Measurements from ENCODE around the gene NEURL3.
A peak's percentile ranks its signal among the peaks of the same experiment; 100 is the strongest.

The NEURL3 gene

DNA sequence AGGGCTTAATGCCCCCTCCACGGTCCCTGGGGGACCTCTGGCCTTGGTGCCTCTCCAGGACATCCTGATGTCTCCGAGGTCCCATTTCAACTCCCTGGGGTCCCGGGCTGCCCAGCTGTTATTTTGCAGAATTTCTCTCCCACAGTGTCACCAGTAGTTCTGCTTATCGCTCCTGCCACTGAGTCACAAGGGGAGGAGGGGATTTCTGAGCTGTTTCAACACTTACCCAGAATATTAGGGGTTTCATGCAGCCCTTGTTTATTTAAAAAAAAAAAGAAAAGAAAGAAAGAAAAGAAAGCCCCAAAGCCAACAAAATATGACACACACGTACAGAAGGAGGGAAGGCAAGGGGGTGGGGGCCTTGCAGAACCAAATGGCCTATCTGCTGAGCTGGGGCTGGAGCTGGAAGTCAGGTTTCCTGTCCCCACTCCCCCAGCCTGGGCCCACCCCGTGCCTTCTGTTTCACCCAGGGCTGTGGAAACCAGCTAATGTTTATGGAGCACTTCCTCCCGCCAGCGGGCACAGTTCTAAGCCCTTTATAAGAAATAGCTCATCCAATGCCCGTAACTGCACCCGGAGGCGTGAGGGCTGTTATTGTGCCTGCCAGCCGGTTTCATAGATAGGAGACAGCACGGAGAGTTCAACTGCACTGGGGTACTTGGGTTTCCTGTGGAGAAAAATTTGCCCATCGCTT lies 23.0 kb upstream of the NEURL3 start:
- peak overlapping the region; percentile 13 for H3K4me3 ChIP-seq (ENCODE audit: low read depth, low read length)

DNA sequence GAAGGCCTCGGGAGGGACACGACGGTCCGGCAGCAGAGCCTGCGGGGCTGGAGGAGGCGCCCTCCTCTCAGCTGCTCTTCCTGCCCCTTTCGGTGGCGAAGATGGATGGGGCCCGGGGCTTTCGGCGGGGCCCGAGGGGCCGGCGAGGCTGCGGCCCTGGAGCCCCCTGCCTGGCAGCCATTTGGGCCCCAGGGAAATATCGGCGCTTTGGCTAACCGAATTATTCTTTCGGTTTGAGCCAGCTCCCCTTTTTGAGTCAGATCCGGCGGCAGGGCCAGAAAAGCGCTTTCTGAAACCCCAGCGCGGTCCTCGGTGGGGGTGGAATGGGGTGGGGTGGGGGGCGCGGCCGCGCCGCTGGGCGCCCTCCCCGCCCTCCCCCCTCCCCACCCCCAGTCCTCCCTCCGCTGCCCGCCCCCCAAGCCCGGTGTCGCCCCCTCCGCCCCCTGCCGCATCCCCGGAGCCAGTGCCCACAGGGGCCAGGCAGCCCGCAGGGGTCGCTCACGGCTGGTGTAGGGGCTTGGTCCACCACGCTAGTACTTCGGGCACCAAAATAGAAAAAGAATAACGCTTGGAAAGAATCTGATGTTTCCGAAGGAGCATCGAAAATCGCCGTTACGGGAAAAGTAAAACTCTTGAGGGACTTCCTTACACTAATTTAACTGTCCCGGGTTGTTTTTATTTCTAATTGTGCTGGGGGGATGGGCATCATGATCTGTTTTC lies 22.3 kb upstream of the NEURL3 start:
- H3K4me3 ChIP-seq (ENCODE audit: low read depth, low read length), result peak overlapping the region; percentile 13

DNA sequence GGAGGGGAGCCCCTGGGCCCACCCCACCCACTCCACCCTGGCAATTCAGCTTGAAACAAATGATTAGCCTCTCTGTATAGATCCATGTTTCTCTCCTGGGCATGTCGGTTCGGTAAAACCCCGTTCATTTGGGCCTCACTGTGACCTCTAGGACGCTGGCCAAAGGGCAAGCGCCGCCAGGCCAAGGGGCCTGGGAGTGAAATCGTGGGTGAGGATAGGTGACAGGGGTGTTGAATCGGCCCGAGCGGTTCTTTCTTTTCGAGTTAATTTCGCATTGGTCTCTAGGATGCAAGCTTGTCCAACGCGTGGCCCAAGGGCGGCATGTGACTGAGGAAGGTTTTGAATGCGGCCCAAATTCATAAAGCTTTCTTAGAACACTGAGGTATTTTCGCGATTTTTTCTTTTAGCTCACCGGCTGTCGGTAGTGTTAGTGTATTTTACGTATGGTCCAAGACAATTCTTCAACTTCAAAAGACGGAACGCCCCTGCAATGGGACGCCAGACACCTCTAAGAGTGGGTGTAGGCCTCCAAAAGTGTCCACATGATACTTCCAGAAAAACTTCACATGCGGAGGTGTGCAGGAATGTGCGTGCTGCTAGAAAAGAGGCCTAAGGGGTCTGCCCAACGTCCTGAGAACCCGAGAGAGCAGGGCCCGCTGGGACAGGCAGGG lies 21.6 kb upstream of the NEURL3 start:
- peak overlapping the region; percentile 8 for H3K4me3 ChIP-seq (ENCODE audit: low read depth, low read length)

DNA sequence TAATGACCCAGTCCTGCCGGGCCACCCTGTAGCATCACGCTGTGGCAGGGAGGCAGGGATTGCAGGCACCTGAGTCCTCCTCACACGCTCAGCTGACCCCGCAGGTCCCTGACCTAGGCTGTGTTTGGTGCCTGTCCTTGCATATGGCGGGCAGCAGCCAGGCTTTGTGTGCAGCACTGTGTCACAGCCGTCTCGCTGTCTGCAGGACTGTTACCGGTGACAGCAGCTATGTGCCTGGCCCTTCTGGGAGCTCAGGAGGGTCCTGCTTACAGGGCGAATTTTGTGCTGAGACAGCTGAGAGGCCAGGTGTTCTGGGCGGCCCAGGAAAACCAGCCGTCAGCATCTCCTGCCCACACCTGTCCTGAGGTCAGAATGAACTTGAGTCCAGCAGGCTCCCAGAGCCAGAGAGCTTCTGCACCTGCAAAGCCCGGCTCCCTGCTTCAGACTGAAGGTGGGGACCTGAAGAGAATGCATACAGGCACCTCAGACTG lies 21.0 kb upstream of the NEURL3 start:
- no peak overlapping the region for H3K4me3 ChIP-seq (ENCODE audit: low read depth, low read length)

DNA sequence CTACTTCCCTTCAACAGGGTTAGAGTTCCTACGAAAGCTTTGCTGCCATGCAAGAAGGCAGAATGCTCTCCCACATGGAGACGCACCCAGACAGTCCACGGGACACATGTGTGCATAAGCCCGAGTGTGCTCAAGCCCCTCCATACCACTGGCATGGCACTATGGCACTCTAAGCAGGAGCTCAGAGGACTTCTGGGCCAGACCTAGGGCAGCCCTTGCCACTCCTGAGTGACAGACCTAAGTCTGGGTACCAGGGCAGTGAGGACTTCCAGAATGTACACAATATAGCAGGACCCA lies 20.0 kb upstream of the NEURL3 start:
- H3K4me3 ChIP-seq (ENCODE audit: low read depth, low read length), result no peak overlapping the region

DNA sequence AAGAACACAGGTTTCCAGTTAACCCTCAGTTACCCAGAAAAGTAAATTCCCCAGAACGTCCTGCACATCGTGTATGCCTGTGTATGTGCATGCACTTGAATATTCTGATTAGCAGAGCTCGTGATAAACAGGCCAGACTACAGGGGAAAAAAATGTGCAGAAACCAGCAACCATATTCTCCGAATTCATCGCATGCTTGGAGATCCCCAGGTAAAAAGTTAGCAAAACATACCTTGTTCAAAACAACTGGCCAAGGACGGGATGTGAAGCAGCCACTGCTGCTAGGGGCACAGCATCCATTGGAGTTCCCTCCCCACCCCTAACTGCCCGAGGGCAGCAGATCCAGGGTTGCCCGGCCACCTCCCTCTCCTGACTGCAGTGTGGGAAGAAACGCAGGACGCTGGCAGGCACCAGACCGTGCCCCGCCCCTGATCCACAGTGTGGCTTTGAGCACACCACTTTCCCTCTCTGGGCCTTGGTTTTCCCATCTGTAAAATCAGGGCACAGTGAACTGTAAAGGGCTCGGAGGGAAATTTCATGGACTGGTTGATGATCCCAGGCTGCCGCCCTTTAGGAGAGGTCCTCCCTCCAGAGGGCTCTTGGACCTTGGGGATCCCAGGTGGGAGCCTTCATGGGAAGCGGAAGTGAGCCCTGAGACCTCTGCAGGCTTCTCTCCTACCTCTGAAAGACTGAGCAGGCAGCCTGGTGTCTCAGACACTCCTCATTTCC lies 19.5 kb upstream of the NEURL3 start:
- no peak overlapping the region for H3K4me3 ChIP-seq (ENCODE audit: low read depth, low read length)

DNA sequence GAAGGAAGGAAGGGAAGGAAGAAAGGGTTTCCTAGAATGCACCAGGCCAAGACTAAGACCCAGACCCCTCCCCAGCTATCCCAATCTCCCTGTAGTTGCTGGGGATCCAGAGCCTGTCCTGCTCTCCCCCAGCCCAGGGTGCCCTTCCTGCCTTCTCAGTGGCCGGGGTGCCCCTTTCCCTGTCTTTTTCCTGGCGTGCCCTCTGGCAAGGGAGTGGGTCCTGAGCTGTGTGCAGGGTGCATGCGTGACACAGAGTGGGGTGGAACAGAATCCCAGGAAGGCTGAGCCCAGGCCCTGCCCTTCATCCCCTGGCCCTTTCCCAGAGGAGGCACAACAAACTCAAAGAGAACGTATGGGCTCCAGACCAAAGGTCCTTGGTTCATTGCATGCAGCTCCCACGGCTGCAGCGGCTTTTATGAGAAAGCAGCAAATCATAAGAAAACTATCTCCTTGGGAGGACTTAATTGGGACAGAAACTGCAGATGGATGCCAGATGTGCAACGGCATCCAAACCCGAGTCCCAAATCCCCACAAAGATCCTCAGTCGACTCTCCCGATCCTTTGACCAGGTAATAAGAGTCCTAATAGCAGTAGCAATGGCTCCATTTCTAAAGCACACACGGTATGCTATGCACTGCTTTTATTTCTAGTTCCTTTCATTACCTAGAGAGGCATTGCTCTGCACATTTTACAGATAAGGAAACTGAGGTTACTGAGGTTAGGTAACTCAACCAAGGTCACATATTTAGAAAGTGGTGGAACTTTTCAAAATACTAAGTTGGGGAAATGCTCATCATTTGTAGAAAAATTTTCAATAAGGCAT lies 18.7 kb upstream of the NEURL3 start:
- H3K4me3 ChIP-seq (ENCODE audit: low read depth, low read length), result no peak overlapping the region

DNA sequence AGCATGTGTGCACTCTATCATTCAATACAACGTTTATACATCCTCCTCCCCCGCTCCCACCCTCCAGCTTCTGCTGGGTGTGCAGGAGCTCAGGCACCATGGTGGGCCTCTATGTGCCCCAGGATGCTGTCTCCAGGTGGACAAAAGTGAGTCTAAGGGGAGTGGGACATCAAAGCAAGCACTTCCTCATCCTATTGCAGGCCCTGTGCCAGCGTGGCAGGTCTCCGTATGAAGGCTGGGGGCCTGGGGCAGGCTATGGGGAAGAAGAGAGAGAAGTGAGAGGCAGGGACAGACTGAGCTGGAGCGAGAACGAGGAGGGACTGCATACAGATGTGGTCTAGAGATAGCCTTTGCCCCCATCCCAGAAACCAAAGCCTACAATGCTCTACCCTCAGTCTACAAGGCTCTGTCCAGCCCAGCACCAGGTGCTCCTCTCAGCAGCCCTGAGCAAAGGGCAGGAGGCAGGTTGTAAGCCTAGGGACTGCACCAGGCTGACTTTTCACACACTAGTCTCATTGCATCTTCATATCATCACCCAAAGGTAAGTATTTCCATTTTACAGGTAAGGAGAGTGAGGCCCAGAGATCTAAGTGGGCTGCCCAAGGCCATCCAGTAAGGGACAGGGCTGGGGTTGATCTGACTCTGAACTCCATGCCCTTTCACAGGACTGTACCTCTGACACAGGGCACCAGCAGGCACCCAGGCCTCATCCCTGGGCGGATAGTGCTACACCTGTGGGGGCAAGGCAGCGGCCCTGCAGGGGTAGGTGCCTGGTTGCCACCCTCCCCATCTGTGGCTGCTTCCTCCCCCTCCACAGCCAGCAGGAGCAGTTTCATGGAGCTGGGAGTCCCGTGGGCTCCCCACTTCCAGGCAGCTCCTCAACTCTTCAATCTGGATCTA lies 17.4 kb upstream of the NEURL3 start:
- H3K4me3 ChIP-seq (ENCODE audit: low read depth, low read length), result no peak overlapping the region

DNA sequence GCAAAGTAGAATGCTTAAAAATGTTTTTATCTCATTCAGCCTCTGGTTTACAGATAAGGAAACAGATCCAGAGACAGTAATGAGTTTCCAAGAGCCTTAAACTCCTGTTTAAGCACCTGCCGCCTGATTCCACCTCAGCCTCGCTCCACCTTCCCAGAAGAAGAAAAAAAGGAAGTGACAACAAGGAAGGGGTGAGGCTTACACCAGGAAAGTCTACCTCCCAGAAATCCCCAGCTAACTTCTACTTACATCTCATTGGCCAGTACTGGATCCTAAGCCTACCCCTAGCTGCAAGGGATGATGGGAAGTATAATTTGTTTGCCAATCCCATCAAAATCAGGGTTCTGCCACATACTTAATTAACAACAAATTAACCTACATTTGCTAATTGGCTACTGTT lies 16.1 kb upstream of the NEURL3 start:
- H3K4me3 ChIP-seq (ENCODE audit: low read depth, low read length), result no peak overlapping the region

DNA sequence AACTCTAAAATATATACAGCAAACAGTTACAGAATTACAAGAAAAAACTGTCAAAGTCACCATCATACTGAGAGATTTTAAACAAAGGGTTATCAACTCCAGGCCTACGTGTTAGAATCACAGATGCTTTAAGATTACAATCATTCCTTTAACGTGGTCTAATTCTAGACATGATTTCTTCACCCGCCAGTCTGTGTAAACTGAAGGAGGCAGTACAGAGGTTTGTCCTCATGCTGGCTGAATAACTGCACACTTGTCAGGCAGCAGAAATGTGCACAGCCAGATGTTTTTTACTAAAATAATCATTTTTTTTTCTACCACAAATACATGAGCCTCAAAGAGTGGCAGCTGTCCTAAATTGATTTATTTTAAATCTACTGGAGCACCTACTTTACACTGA lies 15.5 kb upstream of the NEURL3 start:
- H3K4me3 ChIP-seq (ENCODE audit: low read depth, low read length), result no peak overlapping the region

DNA sequence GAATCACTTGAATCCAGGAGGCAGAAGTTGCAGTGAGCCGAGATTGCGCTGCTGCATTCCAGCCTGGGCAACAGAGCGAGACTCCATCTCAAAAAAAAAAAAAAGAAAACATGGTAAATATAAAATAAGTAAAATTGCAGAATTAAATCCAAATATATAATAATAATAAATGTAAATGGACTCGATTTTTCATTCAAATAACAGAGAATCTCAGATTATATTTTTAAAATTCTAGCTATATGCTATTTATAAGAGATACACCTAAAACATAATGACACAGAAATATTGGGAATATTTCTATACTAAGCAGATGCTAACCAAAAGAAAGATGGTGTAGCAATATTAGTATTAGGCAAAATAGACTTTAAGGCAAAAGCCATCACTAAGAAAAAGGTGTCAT lies 15.1 kb upstream of the NEURL3 start:
- no peak overlapping the region for H3K4me3 ChIP-seq (ENCODE audit: low read depth, low read length)

DNA sequence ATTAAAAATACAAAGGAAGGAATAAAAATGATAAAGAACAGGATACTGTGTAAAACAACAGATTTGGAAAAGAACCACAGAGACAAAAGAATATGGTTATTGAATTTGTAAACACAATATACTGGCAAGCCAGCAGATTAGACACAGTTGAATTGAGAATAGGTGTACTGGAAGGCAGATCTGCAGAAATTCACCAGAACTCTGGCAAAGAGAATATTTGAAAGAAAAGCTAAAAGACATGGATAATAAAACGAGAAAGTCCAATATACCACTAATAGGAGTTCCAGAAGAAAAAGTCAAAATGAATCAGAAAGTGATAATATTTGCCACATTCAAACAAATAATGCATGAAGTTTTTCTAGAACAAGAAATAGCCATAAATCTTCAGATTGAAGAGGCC lies 11.9 kb upstream of the NEURL3 start:
- H3K4me3 ChIP-seq (ENCODE audit: low read depth, low read length), result no peak overlapping the region

DNA sequence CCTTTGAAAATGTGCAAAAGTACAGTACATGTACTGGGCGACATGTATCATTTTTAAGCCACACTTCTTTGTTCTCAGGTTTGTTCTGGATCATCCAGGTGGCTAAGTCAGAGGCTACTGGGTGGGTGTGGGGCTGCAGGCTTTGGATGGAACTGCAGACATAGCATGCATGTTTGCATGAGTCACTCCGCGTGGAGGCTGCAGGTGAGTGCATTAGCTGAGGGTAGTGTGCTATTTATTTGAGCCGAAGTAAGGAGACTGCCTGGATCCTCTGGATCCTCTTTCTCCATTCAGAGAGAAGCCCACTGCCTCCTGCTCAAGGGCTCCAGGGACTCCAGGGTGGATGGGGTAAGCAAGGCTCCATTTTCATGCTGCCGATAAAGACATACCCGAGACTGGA lies 9.4 kb upstream of the NEURL3 start:
- no peak overlapping the region for H3K4me3 ChIP-seq (ENCODE audit: low read depth, low read length)

DNA sequence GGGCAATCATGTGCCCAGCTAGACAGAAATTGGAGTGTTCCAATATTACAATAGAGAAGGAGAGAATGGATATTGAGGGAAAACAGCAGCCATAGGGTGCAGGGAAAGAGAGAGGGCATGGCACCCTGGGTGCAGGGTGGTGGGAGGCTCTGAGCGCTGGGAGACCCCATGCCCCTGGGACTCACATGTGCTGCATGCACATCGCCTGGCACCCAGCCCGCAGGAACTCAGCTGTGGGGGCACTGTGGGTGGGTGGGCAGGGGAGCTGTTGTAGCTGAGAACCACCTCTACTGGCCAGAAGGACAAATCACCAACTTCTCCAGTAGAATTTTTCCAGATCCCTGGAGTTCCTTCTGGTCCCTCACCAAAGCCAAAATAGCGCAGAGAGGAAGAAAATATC lies 7.2 kb upstream of the NEURL3 start:
- H3K4me3 ChIP-seq (ENCODE audit: low read depth, low read length), result no peak overlapping the region

DNA sequence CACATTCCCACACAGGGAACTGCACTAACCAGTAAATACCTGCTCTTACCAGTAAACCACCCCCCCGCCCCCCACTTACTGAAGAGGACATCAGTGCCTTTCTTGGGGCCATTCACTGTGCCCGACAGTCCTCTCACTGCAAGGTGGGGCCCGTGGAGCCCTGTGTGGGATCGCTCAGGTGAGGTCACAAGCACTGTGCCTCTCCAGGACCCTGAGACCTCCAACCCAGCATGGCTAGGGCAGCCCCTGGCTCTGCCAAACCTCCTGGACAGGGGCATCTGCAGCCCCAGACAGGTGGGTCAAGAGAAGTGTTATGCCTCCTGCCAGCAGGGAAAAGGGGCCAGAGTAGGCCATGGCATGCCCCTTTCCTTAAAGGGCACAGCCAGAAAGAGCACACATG lies 6.7 kb upstream of the NEURL3 start:
- no peak overlapping the region for H3K4me3 ChIP-seq (ENCODE audit: low read depth, low read length)

DNA sequence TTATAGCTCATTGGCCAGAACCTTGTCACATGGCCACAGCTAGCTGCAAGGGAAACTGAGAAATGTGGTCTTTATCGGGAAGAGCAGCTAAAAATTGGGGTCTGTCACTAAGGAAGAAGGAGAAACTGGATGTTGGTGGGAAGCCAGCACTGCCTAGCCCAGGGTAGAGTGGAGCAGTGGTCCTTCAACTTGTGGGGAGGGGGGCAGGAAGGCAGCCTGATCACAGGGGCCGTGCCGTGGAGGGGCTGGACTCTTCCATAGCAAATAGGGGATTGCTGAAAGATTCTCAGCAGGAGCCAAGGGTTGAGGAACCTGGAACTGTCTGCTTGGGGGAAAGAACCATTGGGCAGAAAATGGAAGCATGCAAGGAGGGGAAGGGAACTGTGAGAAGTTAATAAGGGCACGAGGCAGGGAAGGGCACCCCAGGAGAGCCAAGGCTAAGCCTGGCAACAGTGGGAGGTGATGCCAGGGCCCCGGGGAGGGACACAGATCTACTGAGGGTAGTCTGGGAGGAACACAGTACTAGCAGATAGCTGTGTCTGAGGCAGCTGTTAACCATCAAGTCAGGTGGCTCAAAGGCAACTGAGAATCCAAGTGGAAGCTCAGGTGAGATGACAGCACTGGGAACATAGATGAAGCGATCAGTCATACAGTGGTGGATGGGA lies 5.9 kb upstream of the NEURL3 start:
- H3K4me3 ChIP-seq (ENCODE audit: low read depth, low read length), result no peak overlapping the region

DNA sequence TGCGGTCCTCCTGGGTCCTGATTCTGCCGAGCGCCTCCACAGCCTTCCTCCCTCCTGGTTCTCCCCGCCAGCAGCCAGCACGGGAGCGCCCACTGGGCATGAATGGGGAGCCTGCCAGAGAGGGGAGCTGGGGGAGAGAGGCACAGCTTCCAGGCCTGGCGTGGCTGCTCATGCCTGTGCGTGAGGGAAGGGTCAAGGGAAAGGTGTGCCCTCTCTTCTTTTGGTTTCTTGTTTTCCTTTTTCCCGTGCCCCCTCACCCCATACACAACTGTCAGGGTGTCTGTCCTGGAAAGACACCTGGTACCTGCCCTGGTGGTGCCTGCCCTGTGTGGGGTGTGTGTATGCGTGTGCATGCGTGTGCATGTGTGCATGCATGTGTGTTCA lies 4.7 kb upstream of the NEURL3 start:
- H3K4me3 ChIP-seq (ENCODE audit: low read depth, low read length), result no peak overlapping the region

DNA sequence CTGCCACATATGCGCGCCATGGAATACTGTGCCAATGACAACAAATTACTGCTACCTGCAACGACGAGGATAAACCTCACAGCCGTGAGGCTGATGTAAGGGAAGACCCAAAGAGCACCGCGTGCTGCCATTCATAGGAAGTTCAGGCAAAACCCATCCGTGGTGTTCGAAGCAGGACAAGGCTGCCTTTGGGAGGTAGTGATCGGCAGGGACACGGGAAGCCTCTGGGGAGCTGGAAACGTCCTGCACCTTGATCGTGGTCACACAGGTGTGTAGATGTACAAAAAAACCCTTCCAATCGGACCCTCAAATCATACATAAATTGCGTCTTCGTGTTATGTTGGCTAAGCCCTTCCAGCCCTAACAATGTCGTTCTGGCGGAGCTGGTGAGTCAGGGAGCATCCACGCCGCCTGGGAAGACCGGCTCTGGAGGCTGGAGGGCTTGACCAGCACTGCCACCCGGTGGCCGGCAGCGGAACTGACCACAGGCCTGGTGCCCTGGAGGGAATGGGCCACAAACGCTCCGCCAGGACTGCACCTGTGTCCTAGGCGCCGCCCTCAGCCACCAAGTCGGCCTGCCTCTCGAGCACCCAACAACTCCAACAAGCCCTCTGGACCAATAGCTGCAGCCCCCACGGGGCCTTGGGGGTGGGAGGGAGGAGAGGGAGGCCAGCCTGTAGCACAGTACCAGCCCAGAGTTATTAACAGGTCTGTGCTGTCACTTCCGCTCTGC lies 4.1 kb upstream of the NEURL3 start:
- no peak overlapping the region for H3K4me3 ChIP-seq (ENCODE audit: low read depth, low read length)

Data from iPS-11a (cell line).